A549 treated with DMSO at 1 μM for 4 hours (cell line): ENCODE results near the gene MRE11. TPM values are rescaled to one million over a fixed set of nuclear protein-coding genes. Genes with fewer than 3 reads are reported as not detected.

ENCODE experiments used
- total RNA-seq: library from RNA; stranded (reverse); fragments of 200-300 nt; extraction: Qiagen RNA extraction; gene quantifications from 5 replicates; pipeline ENCODE4 v1.2.3, GENCODE V29; 2022; ENCODE audit warnings: low read depth

MRE11 gene
- 14.1 to 19.1 TPM (median 16.5 TPM) in 5 replicates for total RNA-seq

DNA sequence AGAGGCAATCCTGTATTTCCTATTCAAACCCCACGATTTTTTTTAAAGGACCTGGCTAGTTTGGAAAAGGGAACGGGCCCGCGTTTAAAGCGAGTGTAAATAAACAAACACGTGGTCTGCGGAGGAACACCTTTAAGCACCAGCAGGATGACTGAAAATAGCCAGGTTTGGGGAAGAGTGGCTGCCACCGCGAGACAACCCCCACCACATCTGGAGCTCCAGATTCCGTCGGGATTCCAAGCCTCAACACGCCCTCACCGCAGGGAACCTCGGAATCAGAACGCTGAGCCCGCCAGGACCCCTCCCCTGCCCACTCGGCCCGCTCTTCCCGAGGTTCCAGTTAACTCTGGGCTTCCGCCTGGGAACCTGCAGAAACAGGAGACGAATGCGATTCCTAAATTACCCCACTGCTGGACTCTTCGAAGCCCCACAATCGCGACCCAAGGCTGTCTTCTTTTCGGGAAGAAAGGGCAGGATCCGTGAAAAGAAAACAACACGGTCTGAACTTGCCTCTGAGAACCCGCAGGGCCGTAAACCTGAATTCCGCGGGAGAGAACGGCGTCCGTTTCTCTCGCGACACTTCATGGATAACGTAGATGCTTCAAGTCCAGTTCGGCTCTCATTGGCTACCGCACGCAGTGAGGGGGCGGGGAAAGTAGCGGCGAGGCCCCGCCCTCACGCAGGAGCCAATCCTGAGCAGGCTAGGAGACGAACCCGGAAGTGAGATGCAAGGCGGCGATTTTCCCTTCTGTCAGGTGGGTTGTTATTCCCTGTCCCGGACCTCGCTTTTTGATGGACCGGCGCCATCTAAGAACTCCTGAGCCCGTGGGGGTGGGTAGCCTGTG is at the start of gene MRE11, which contains the start of gene ANKRD49:
MRE11 (minus strand) TSS at position 564 of the 845 bp plus-strand sequence. CDS start 1,043 bp downstream, outside the sequence.
ANKRD49 (plus strand) TSS at position 704 of the 845 bp plus-strand sequence. CDS start 2,710 bp downstream, outside the sequence.

DNA sequence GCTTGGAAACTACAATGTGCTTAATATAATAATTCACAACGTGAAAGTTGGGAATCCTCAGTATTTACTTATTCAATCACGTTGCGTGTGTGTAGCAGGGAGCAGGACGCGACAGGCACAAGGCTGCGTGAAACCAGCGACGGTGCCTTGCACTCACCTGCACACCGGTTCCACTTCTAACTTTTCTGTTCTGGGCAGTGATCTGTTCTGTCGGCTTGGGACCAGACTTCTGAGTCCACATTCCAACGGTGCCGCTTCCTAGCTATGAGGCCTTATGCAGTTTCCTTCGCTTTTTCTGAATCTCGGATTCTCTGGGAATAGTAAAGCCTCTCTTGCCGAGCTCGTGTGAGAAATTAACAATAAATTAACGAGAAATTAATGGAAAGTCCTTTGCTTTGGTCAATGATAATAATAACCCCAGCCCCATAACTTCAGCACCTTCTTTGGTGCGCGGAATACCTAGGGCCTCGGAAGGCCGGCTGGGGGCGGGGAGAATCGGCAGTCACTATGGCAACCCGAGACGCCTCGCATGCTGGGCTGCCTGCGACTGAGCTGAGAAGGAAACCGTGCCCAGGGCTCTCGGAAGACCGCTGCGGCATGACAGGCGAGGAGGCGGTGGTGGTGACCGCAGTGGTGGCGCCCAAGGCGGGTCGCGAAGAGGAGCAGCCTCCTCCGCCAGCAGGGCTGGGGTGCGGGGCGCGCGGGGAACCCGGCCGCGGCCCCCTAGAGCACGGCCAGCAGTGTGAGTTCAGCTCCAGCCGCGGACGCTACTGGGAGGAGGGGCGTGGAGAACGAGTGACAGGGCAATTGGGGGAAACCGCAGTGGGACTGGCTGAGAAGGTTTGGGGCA is 18.5 kb upstream of the MRE11 start, which contains the start of gene C11orf97:
C11orf97 (plus strand) TSS at position 530 of the 850 bp plus-strand sequence; CDS start at position 598, 68 bp downstream.

DNA sequence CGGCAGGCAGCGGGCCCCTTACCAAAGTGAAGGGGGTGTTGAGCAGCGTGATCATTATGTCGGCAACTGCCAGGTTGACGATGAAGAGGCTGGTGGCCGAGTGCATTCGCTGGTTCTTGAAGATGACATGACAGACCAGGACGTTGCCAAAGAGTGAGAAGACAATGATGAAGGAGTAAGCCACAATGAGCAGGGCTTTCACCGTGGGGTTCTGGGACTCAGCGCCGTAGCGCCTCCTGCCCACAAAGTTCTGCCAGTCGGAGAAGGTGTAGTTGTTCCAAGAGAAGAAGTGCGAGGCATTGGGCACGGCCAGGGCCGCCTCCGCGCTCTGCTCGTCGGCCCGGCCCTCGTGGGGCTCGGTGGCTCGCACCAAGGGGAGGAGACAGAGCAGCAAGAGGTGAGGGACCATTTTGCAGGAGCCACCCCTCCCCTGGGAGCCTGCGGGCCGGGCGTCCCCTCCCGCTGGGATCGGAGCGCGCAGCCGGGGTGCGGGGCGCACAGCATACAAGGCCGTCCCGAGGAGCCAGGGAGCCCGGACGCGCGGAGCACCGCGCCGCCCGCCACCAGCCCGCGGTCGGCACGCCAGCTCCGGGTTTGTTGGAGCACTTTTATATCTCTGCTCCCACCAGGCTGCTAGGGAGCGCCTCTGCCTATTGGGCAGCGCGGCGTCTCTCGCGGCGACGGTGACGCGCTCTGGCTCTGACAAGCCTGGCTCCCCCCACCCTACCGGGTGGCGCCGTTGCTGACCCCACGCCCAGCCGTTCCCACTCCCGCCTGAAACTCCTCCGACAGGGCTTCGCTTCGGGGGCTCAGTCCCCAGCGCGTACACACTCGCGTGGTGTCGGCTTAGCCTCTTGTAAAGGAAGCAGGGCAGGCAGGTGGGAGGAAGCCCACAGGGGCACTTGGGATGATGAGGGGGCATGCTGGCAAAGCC is 92.5 kb downstream of the MRE11 start, which contains the start of gene GPR83:
GPR83 (minus strand) TSS at position 581 of the 934 bp plus-strand sequence; CDS start at position 409, 172 bp downstream.

Other genes starting within 250 kb of the MRE11 start
- gene IZUMO1R, start 189.3 kb downstream of the MRE11 start, total RNA-seq = not detected in 5 replicates
- gene GPR83, start 92.4 kb downstream of the MRE11 start, total RNA-seq = 0.03 to 0.16 TPM (median 0.07 TPM) in 5 replicates
- gene ANKRD49, start 140 bp upstream of the MRE11 start, total RNA-seq = 5.6 to 8.0 TPM (median 6.8 TPM) in 5 replicates
- not detected in 5 replicates for gene C11orf97, start 18.6 kb upstream of the MRE11 start, total RNA-seq
- 2.3 to 2.9 TPM (median 2.7 TPM) in 5 replicates for gene FUT4, start 50.1 kb upstream of the MRE11 start, total RNA-seq
- 0.15 to 0.44 TPM (median 0.21 TPM) in 4 of 5 replicates, not detected in the other for gene PIWIL4, start 73.5 kb upstream of the MRE11 start, total RNA-seq